ENCODE results near the gene ACTL9.

ACTL9 gene

GRCh38 chr19:8662263-8662662, 36.3 kb downstream of the ACTL9 start:
- TF ChIP-seq, protein P1, sequence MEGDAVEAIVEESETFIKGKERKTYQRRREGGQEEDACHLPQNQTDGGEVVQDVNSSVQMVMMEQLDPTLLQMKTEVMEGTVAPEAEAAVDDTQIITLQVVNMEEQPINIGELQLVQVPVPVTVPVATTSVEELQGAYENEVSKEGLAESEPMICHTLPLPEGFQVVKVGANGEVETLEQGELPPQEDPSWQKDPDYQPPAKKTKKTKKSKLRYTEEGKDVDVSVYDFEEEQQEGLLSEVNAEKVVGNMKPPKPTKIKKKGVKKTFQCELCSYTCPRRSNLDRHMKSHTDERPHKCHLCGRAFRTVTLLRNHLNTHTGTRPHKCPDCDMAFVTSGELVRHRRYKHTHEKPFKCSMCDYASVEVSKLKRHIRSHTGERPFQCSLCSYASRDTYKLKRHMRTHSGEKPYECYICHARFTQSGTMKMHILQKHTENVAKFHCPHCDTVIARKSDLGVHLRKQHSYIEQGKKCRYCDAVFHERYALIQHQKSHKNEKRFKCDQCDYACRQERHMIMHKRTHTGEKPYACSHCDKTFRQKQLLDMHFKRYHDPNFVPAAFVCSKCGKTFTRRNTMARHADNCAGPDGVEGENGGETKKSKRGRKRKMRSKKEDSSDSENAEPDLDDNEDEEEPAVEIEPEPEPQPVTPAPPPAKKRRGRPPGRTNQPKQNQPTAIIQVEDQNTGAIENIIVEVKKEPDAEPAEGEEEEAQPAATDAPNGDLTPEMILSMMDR (IDR thresholded peaks at IDR 0.05): no peak
- H3K27me3 Mint-ChIP-seq (ENCODE audit: low read depth, poor library complexity): peaks cover 46% of the 10 kb centered on the region
- H3K4me3 Mint-ChIP-seq: no peak overlapping the region
- no peaks in the 10 kb centered on the region for H3K4me1 Mint-ChIP-seq
- no peak for DNase-seq
- no peak overlapping the region for H3K27ac Mint-ChIP-seq
- H3K36me3 Mint-ChIP-seq (ENCODE audit: low read depth): no peaks in the 10 kb centered on the region
- H3K9me3 Mint-ChIP-seq: no peaks in the 10 kb centered on the region

DNA sequence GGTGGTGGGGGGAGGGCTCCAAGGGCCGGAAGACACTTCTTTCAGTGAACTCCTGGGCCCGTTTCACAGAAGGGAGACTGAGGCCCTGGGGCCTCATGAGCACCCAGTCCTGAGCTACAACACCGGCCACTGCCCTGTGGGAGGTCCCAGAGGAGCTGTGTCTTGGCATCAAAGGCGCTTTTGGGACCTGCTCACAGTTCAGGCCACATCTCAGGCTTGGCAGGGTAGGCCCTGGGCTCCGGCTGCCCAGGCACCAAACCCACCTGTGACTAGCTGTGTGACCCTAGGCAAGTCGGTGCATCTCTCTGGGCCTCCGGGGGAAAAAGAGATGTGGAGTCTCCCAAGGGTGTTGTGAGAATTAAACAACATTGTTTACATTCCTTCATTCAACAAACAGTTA, 38.7 kb downstream of the ACTL9 start:
- Mint-ChIP-seq H3K9me3 (no peaks in the 10 kb centered on the region), H3K27ac (no peak overlapping the region)

DNA sequence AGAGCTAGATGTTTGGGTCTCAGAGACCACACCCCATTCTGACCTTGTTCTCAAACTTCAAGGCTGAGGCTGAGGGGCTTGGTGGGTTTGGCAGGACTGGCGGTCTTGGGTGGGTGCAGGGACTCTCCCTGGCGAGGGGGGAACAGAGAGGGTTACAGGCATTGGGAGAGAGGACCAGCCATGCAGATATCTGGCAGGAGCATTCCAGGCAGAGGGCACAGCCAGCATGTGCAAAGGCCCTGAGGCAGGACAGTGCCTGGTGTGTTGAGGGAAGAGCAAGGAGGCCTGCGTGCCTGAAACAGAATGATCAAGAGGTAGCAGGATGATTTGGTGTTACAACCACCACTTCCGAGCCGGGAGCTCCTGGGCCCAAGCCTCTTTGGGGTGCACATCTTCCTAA, 40.7 kb downstream of the ACTL9 start:
- no peaks in the 10 kb centered on the region for H3K36me3 Mint-ChIP-seq (ENCODE audit: low read depth)
- H3K4me3 Mint-ChIP-seq: no peak overlapping the region
- TF ChIP-seq, protein P1 (IDR thresholded peaks at IDR 0.05): no peak
- peaks cover 4% of the 10 kb centered on the region for H3K4me1 Mint-ChIP-seq
- no peak for DNase-seq
- peaks cover 51% of the 10 kb centered on the region for H3K27me3 Mint-ChIP-seq (ENCODE audit: low read depth, poor library complexity)
- no peak overlapping the region for H3K27ac Mint-ChIP-seq
- H3K9me3 Mint-ChIP-seq: no peaks in the 10 kb centered on the region

More for the DNA sequence above, 38.7 kb downstream of the ACTL9 start:
- Mint-ChIP-seq H3K36me3 (ENCODE audit: low read depth) (no peaks in the 10 kb centered on the region), H3K4me1 (peaks cover 4% of the 10 kb centered on the region), H3K27me3 (ENCODE audit: low read depth, poor library complexity) (peaks cover 49% of the 10 kb centered on the region), H3K4me3 (no peak overlapping the region)
- no peak for DNase-seq
- TF ChIP-seq, protein P1 (IDR thresholded peaks at IDR 0.05): no peak

DNA sequence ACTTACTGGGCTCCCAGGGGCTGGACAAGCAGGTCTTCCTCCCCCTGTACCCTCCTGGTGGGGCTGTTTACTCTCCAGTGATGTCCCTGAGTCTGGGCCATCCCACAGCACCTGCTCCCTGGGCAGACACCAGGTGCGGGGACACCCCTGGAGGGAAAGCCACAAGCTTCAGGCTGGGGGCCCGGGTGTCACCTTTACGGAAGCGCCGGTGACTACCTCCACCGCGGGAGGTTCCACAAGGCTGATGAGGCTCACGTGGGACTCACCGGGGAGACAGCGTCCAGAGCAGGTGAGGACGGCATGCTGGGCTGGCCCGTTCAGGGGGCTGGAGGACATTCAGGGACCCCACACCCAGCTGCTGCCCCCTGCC, 43.3 kb downstream of the ACTL9 start:
- Mint-ChIP-seq H3K36me3 (ENCODE audit: low read depth) (no peaks in the 10 kb centered on the region), H3K4me1 (peaks cover 4% of the 10 kb centered on the region), H3K9me3 (no peaks in the 10 kb centered on the region), H3K27me3 (ENCODE audit: low read depth, poor library complexity) (peaks cover 48% of the 10 kb centered on the region), H3K27ac (no peak overlapping the region), H3K4me3 (no peak overlapping the region)
- no peak for DNase-seq
- TF ChIP-seq, protein P1 (IDR thresholded peaks at IDR 0.05): no peak

- Mint-ChIP-seq H3K36me3 (ENCODE audit: low read depth) (no peaks in the 10 kb centered on the region), H3K4me3 (peak overlapping the region; percentile 50), H3K4me1 (peaks cover 4% of the 10 kb centered on the region), H3K27ac (no peak overlapping the region), H3K9me3 (no peaks in the 10 kb centered on the region), H3K27me3 (ENCODE audit: low read depth, poor library complexity) (peaks cover 43% of the 10 kb centered on the region)
- DNase-seq: peak; percentile 80
- TF ChIP-seq, protein P1 (IDR thresholded peaks at IDR 0.05): peak; percentile 10
Measured at GRCh38 chr19:8654591-8655339, 43.8 kb downstream of the ACTL9 start.

GRCh38 chr19:8648240-8648639, 50.4 kb downstream of the ACTL9 start:
- H3K4me3 Mint-ChIP-seq: no peak overlapping the region
- H3K4me1 Mint-ChIP-seq: no peaks in the 10 kb centered on the region
- DNase-seq: no peak
- no peaks in the 10 kb centered on the region for H3K36me3 Mint-ChIP-seq (ENCODE audit: low read depth)
- H3K9me3 Mint-ChIP-seq: no peaks in the 10 kb centered on the region
- H3K27ac Mint-ChIP-seq: no peak overlapping the region
- TF ChIP-seq, protein P1 (IDR thresholded peaks at IDR 0.05): no peak
- peaks cover 34% of the 10 kb centered on the region for H3K27me3 Mint-ChIP-seq (ENCODE audit: low read depth, poor library complexity)
